Measurements from ENCODE around the gene UBE2E2.

The UBE2E2 gene

DNA sequence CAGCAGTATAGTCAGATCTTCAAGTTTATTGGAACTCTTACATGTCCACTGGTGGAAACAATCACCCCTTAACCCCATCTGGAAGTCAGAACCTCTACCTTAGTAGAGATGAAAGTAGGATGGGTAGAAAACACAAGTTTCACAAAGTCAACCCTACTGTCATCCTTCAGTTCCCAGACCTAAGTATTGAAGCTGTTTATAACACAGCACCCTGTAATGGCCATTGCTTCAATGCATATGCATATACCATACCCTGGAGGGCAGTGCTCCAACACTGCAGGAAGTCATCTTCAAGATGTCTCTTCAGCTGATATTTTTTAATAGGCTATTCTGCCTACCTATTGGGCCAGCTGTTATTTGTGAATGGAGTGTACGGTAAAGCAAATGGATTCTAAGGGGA lies 241.3 kb downstream of the UBE2E2 start:
- DNase-seq: no peak

DNA sequence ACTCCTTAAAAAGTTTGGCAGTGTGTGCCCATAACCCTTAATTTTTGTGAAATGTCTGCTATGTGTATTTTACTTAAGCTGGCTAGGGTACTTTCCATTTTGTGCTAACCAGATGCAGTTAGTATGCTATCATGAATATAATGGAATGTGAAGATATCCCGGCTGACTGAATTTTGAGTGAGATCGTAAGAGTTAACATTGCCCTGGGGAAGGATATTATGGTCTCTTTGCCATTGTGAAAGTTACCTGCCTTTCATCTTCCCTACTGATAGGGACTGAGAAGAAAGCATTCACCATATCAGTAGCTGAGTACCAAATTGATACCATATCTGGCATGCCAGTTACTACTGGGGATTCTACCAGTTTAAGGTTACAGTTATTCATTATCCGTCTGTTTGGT lies 243.2 kb downstream of the UBE2E2 start:
- no peak for DNase-seq

DNA sequence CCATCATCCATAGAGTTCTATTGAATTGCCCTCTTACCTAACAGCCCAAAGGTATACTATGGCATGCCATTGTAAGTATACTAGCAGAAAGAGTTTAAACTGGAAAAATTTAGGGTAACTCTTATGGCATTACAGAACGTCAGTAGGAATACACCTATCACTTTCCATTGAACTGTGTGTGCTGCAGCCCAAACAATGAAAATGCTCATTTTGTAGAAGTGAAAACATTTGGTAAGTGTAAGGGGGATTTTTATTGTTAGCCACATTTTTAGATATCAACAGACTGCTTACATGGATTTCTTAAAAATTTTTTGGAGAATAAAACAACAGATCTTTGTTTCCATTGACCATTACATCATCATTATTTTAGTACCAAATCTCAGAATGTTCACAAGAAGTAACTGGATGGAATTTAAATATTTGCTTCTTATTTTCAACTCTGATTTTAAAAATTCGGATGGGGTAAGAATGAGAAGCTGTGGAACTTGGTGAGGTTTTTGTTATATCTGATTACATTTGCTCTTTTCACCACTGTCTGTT lies 245.9 kb downstream of the UBE2E2 start:
- no peak for DNase-seq

DNA sequence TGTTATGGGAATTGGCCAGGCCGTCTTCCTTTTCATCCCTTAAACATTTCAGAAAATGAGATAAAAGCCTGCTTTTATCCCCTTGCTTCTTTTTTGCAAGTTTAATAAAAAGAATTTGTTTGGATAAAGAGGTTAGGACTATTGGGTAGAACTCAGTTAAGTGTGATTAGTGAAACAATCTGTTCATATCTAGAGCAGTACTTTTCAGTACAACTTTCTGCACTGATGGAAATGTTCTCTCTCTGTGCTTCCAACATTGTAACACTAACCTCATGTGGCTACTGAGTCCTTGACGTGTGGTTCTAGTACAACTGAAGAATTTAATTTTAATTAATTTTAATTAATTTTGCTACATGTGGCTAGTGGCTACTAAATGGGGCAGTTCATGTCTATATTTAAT lies 246.9 kb downstream of the UBE2E2 start:
- DNase-seq: no peak

DNA sequence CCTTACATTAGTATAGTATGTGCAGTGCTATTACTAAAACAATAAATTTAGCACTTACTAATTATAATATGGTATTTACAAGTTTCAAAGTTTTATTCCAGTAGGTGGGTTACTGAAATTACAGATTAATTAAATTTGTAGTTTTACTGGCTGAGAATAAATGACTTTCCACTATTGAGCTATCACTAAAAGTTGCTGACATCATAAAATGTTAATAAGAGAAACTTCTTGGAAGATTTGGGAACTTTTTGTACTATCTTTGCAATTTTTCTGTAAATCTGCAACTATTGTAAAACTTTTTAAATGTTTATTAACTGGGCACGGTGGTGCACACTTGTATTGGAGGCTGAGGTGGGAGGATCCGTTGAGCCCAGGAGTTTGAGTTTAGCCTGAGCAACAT lies 247.7 kb downstream of the UBE2E2 start:
- DNase-seq: no peak

DNA sequence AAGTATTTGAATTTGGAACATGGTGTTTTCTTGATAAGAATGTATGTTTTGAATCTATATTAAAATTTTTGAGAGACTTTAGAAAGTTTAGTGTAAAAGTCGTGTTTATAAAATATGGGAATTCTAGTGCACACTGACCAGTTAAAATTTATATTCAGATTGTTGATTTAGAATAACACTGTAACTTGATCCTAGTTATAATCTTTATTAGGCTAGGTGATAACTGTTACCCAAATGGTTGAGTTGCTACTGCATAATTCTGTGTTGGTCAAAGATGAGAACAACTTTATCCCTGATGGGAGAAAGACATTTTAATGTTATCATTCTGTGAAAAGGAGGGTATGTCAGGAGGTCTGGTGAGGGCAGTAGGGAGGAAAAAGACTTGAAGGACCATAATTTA lies 249.3 kb downstream of the UBE2E2 start:
- DNase-seq: no peak

DNA sequence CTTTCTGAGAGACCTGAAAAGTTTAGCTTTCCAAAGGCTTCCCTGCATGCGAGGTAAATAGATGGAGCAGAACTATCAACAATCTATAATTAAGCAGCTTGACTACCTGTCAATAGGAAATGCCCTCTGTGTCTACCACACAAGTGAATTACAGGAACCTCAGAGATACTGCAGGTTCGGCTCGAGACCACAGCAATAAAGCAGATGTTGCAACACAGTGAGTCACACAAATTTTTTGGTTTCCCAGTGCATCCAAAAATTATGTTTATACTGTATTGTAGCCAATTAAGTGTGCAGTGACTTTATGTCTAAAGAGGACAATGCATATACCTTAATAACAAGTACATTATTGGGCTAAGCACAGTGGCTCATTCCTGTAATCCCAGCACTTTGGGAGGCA lies 252.0 kb downstream of the UBE2E2 start:
- DNase-seq: peak; percentile 27 to 45

DNA sequence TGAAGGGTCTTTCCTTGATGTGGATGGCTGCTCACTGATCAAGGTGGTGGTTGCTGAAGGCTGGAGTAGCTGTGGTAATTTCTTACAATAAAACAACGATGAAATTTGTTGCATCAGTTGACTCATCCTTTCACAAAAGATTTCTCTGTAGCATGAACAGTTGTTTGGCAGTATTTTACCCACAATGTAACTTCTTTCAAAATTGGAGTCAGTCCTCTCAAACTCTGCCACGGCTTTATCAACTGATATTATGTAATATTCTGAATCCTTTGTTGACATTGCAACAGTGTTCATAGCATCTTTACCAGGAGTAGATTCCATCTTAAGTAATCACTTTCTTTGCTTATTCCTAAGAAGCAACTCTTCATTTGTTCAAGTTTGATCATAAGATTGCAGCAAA lies 252.6 kb downstream of the UBE2E2 start:
- DNase-seq: no peak

DNA sequence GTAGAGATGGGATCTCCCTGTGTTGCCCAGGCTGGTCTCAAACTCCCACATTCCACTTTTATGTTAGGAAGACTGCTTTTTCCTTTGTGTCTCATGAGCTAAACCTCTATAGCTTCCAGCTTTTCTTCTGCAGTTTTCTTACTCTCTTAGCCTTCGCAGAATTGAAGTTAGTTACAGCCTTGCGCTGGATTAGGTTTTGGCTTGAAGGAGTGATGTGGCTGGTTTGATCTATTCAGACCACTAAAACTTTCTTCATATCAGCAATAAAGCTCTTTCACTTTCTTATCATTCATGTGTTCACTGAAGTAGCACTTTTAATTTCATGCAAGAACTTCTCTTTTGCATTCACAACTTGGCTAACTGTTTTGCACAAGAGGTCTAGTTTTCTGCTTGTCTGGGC lies 254.6 kb downstream of the UBE2E2 start:
- no peak for DNase-seq

DNA sequence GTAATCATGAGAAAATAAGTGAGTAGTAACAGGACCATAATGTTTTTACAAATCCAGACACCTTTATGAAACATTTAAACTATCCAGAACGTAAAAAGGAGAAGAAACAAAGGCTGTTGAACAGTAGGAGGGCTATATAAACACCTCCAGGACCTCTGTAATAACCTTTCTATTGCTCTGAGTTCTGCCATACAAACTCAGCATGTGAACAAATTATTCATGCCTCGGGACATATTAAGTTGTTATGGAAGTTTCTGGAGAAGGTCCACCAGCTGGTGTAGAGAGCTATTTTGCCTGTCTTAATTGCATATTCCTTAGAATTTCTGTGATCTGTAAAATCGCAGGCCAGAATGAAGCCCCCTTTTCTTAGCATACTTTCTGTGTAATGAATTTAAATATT lies 256.3 kb downstream of the UBE2E2 start:
- no peak for DNase-seq

DNA sequence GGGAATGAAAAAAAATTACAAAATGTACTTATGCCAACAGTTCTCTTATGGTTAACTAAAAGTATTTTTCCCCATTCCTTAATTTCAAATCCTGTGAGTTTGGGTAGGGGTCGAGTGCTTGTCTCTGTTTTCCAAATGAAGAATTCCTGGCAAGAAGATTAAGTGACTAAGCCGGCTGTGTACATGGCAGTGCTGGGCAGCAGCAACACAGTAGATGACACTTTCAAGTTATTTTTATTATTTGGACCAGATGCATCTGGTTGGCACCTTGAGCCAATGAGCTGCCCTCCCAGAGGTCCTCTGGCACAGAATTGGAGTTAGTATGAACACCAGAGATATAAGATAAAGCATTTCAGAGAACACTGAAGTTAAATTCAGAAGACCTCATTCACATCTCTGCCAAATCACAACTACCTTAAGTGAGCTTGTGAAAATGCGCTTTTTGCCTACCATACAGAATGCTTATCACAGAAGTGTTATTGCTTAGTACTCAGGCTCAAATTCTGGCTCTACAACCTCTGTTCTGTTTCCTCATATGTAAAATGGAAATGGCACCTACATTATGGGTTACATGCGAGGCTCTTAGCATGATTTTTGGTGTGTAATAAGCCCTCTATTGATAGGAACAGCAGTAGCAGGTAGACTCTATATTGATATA lies 256.9 kb downstream of the UBE2E2 start:
- DNase-seq: no peak

DNA sequence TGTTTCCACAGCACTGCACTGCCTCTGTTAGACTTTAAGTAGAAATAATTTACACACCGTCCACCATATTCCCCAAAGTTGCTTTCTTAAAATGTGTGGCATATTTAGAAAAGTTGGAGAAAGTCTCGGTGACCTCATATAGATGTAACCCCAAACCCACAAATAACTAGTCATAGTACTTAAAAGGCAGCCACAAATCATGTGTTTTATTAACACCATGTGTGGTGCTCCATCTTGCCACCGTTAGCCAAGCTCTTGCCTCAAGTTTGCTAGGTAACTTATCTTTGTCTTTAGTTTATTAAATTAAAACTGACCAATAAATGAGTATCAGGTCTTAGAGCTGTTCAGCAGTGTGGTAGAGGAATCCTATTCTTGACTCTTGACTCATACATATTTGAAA lies 257.9 kb downstream of the UBE2E2 start:
- DNase-seq: no peak

DNA sequence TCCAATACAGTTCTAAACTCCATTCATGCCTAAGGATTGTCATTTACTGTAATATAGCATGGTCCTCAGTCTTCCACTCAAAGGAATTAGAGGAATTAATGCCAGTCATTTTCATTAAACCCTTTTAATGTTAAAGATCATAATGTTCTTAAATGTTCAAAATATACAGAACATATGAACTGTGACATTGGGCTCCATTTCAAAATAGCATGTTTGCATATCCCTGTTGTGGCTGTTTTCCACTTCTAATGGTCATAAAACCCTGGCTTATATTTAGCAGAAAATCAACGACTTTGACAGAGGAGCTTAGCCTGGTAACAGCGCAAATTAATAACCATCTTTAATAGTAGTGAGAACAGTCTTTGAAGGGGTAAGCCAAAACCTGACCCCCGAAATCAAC lies 260.7 kb downstream of the UBE2E2 start:
- no peak for DNase-seq

DNA sequence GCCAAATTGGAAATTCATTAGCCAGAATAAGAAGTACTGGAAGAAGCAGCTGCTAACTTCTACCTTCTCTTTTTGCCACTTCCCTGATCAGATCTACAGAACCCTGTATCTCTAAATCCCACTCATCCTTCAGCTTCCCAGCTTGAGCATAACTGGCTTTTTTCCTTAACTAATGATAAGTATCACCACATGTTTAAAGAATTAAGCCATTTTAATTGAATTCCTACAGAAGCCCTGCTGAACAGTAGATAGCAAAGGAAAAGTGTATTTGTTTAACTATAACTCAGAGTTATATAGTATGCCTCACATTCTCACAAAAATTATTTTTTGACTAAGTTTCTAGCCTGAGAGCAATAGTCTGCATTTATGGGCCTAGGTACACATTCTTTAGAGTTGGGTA lies 262.4 kb downstream of the UBE2E2 start:
- no peak for DNase-seq

DNA sequence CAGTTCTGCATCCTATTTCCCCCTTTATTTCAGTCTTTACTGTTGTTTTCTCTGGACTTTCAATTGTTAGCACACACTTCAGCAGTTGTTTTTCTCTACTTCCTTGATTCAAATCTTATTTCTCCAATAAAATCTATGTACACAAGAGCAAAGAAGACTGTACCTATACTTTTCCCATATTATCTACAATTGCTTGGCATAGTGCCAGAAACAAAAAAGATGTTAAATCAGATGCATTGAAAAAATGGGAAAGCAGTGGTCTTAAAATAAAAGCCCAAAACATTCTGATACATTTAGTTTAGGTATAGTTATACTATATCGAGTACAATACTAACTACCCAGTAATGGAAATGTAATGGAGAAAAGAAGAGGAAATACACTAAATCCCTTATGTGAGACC lies 265.1 kb downstream of the UBE2E2 start:
- DNase-seq: no peak

DNA sequence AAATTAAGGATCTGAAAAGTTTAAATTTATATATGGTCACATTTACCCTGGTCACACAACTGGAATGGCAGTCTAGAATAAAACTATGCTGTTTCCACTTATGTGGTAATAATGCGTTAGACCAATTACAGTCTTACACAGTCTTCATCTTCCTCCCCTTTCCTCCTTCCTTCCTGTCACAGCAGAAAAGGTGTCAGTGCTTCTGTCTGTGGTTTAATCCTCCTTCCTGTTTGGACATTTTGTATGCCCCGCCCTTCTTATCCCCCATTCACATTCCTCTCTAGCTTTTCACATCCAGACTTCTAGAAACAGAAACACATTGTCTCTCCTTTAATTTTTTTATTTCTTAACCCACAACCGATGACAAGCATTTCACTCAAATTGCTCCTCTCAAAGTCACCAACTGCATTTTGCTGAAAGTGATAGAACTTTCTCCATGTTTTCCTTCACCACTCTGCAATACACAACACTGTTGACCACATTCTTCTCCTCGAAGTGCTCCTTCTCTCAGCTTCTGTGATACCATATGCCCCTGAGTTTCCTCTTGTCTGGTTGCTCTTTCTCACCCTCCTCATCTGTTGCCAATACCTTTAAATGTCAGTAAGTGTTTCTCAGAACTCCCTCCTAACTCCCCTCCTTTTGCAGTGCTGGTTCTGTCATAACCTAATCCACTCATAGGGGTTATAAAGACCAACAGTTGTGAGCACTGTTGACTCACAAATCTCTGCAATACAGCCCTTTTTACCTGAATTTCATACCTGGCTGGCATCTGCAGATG lies 271.6 kb downstream of the UBE2E2 start:
- no peak for DNase-seq

DNA sequence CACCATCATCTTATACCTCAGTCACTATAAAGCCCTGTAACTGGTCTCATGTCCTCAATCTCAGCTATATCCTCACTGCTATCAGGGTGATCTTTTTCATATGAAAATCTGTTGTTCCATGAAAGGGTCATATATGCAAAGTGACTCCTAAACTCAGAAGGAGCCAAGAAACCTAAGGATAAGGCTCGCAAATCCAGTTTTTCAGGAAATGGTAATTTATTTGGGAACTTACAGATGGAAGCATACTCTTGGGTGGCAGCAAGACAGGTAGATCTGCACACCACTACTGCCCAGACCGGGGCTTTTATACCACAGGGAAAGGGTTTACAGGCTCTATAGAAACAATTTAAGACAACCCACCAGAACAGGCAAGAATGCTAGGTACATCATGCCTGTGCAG lies 272.3 kb downstream of the UBE2E2 start:
- DNase-seq: no peak

DNA sequence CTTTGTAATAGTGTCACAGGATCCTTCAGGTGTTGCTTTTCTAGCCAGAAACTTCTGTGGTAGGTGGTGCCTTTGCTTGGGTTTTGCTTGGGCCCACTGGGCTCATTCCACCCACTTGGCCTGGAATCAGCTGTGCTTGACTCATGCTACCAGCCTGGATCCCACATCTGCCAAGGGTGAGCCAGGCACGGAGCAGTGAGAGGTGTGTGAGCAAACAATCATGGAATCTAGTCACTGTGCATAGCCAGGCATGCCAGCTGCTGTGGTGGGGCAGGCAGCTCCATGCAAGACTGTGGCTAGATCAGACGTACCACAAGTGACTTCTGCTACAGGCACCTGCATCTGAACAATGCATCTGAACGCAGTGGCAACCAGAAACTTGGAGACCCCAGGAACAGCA lies 275.9 kb downstream of the UBE2E2 start:
- DNase-seq: no peak

DNA sequence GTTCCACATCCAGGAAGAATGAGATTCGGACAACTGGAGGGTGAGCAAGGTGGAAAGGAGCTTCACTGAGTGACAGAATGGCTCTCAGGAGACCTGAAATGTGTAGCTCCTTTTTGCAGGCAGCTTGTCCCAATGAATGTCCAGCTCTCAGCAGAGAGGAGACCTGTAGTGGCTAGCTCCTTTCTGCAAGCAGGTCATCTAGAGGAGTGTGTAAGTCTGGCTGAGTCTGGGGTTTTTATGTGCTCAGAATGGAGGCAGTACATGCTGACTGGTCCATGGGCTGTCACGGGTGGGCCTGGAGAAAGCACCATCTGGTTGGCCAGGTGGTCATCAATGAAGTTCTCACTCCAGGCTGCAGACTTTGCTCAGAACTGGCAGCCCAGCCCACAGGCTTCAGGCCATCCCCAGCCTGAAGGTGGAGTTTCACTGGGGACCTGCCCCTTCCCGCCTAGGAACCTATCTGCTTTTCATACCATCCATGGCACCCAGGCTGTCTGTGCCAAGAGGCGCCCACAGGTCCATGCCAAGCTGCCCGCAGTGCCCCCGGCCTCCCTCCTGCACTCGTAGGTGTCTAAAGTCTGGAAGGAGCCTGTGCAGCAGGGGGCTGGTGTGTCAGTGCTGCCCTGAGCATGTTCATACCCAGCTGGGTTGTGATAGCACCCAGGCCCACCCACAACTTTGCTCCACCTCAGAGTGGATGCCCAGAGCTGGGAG lies 276.6 kb downstream of the UBE2E2 start:
- no peak for DNase-seq

DNA sequence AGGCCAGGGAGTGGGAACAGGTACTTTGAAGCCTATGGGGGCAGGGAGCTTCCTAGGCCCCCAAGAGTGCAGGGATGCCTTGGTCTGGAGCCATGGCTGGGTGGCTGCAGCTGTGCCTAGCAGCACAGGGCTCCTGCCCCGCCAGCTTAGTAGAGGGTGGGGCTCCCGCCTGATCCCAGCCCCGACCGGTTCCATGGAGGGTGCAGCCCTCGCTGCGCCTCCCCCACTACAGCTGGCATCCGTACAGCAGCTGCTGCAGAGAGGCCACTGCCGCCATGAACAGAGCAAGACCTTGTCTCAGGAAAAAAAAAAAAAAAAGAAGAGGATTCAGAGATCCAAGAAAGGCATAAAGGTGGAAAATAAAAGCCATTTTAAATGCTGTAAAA lies 277.2 kb downstream of the UBE2E2 start:
- no peak for DNase-seq

DNA sequence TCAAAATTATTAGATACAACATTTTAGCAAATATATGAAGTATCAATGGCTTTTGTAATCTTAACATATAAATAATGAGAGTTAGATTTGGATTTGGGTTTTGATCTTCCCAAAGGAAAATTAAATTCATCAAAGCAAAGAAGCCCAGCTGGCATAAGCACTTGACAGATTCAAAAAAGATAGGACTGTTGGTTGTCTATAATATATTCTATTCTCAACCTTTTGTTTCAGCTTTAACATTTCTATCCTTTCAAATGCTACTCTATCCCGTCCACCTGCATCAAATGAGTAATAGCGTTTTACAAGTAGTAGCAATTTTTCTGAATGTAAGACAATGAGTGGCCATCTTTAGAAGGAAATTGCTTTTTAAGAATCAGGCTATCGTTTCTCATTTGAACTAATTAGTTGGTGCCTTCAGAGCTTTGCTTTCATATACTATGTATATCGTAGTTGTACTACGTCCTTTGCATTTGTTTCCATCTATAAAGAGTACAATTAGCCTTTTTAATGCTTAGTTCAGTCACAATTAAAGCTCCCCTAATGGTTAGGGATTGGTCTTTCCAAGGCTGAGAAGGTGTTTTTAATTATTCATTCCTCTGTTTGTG lies 278.0 kb downstream of the UBE2E2 start:
- no peak for DNase-seq

DNA sequence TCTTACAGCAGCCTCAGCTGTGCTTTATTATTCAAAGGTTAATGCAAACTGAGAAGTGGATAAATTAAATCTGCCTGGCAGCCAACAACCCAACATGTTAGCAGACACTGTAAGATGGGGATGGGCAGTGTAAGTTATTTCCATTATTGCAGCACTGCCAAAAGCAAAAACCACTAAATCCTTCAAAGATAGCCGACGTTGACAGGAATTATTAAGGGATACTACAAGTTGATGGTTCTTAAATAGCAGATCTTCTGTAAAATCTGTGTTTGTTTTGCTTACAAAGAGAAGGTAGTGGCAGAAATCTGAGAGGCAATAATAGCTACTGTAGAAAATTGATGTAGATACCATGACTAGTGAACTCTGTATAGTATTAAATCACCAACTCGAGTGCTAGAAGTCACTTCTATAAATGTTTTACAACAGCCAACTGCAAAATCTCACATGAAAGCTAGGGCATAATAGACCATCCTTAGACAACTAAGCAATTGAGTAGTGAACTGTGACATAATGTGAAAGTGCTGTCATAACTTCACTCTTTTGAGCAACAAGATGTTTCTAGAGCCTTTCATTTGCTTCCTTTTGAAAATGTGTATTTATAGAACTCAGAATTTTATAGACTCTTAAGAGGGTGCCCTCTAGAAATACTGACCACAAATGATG lies 278.6 kb downstream of the UBE2E2 start:
- peak; percentile 14 to 36 for DNase-seq

DNA sequence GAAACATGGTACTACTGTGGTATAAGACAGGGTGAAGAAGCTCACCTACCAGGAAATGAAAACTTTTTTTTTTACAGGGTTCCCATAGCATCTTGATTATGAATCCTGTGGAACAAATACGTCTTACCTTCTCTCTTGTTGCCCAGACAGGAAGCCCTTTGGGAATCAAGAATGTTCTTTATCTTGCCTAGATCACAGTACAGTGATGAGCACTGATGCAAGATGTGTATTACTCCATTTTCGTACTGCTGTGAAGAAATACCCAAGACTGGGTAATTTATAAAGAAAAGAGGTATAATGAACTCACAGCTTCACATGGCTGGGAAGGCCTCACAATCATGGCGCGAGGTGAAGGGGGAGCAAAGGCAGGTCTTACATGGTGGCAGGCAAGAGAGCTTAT lies 281.3 kb downstream of the UBE2E2 start:
- DNase-seq: no peak

All from inflammatory macrophage (primary cell).